ENCODE results near the gene PTPN1. TPM values are rescaled to one million over a fixed set of nuclear protein-coding genes. Genes with fewer than 3 reads are reported as not detected.
A peak's percentile ranks its signal among the peaks of the same experiment; 100 is the strongest.

Gene PTPN1
- polyA plus RNA-seq, 1 donor (not counting 4 experiments of a cell fraction or from before 2014, with no cell fraction given), result 61.6 TPM

DNA sequence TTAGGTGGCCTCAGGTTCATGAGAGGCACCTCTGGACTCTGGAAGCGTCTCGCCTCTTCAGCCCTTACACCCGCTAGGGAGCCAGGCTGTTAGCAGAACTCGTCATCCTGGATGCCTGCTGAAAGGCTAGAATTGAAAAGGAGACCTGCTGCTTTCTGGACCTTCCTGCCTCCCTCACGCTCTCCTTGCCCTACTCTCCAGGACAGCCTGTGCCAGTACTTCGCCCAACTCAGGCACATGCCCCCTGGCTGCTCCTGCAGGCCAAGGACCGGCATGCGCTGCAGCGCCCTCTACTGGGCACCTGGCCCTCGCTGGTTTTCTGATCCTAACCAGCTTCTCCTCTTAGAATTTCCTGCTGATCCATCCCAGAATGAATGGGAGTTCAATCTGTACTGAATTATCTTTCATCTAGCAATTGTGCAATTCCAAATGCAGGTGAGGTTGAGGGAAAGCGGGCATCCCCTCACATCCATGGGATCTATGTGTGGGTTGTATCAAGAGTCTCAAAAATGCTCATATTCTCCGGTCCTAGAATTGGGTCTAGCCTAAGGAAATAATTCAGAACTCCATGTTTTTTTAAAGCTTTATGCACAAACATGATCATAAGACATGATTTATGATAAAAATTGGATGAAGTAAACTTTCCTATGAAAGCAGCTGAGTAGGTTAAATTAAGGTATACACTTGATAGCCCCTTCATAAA, 78.0 kb downstream of the PTPN1 start:
- H3K4me2 ChIP-seq (ENCODE audit: control insufficient read depth, extremely low read depth, insufficient read depth, low read depth, low read length), result no peak overlapping the region
- peaks cover 7% of the 10 kb centered on the region for H4K20me1 ChIP-seq (ENCODE audit: control insufficient read depth, extremely low read depth, insufficient read depth, low read length)
- H3K9me3 ChIP-seq (ENCODE audit: control insufficient read depth, low read depth, low read length), result no peaks in the 10 kb centered on the region
- H3K36me3 ChIP-seq (ENCODE audit: control insufficient read depth in 2 of 2, extremely low read depth in 1 of 2, insufficient read depth in 2 of 2, low read length in 2 of 2), result peaks cover 22 to 29% of the 10 kb centered on the region in 2 experiments
- TF ChIP-seq, protein P1, sequence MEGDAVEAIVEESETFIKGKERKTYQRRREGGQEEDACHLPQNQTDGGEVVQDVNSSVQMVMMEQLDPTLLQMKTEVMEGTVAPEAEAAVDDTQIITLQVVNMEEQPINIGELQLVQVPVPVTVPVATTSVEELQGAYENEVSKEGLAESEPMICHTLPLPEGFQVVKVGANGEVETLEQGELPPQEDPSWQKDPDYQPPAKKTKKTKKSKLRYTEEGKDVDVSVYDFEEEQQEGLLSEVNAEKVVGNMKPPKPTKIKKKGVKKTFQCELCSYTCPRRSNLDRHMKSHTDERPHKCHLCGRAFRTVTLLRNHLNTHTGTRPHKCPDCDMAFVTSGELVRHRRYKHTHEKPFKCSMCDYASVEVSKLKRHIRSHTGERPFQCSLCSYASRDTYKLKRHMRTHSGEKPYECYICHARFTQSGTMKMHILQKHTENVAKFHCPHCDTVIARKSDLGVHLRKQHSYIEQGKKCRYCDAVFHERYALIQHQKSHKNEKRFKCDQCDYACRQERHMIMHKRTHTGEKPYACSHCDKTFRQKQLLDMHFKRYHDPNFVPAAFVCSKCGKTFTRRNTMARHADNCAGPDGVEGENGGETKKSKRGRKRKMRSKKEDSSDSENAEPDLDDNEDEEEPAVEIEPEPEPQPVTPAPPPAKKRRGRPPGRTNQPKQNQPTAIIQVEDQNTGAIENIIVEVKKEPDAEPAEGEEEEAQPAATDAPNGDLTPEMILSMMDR (optimal IDR thresholded peaks at IDR 0.05 in 1 of 3, IDR thresholded peaks at IDR 0.05 in 1 of 3, conservative IDR thresholded peaks at IDR 0.05 in 1 of 3; ENCODE audit: extremely low read depth in 1 of 3, insufficient read depth in 2 of 3, low read length in 3 of 3), result peak; percentile 97 to 100 (median 99)
- TF ChIP-seq EZH2 (IDR thresholded peaks at IDR 0.05; ENCODE audit: low read length), result no peak
- no peaks in the 10 kb centered on the region for H3K27me3 ChIP-seq (ENCODE audit: control insufficient read depth, extremely low read depth, insufficient read depth, low read length)
- DNase-seq (ENCODE audit: low read depth, low spot score) (peak; percentile 55), FAIRE-seq (peak; percentile 5)
- H3K27ac ChIP-seq (ENCODE audit: control insufficient read depth, insufficient read depth, low read length), result no peak overlapping the region
- peaks cover 4% of the 10 kb centered on the region for H3K9me1 ChIP-seq (ENCODE audit: control insufficient read depth, extremely low read depth, insufficient read depth, low read length)
- peaks cover 14% of the 10 kb centered on the region for H3K4me1 ChIP-seq (ENCODE audit: control insufficient read depth, extremely low read depth, insufficient read depth, low read length)
- no peak overlapping the region for H3K9ac ChIP-seq (ENCODE audit: control insufficient read depth, extremely low read depth, insufficient read depth, low read length)
- H3K79me2 ChIP-seq (ENCODE audit: control insufficient read depth, insufficient read depth, low read length), result no peaks in the 10 kb centered on the region
- no peak overlapping the region for H3K4me3 ChIP-seq (ENCODE audit: control insufficient read depth in 2 of 3, extremely low read depth in 1 of 3, insufficient read depth in 2 of 3, low read depth in 1 of 3, low read length in 3 of 3)
- dilution Hi-C loops (cut with MboI; ENCODE audit: extremely low pct_ligation_motif_present, low sequenced_read_pairs), result no loop called here
- H2AFZ ChIP-seq (ENCODE audit: control insufficient read depth, low read length), result no peak overlapping the region

GRCh38 chr20:50589548-50590347, 79.6 kb downstream of the PTPN1 start:
- FAIRE-seq (no peak), DNase-seq (ENCODE audit: low read depth, low spot score) (no peak)
- H3K27me3 ChIP-seq (ENCODE audit: control insufficient read depth, extremely low read depth, insufficient read depth, low read length), result no peaks in the 10 kb centered on the region
- peaks cover 14% of the 10 kb centered on the region for H3K4me1 ChIP-seq (ENCODE audit: control insufficient read depth, extremely low read depth, insufficient read depth, low read length)
- H3K27ac ChIP-seq (ENCODE audit: control insufficient read depth, insufficient read depth, low read length), result no peak overlapping the region
- H3K9me3 ChIP-seq (ENCODE audit: control insufficient read depth, low read depth, low read length), result no peaks in the 10 kb centered on the region
- no peak overlapping the region for H3K9ac ChIP-seq (ENCODE audit: control insufficient read depth, extremely low read depth, insufficient read depth, low read length)
- H2AFZ ChIP-seq (ENCODE audit: control insufficient read depth, low read length), result no peak overlapping the region
- TF ChIP-seq, protein P1 (optimal IDR thresholded peaks at IDR 0.05 in 1 of 3, IDR thresholded peaks at IDR 0.05 in 1 of 3, conservative IDR thresholded peaks at IDR 0.05 in 1 of 3; ENCODE audit: extremely low read depth in 1 of 3, insufficient read depth in 2 of 3, low read length in 3 of 3), result no peak
- TF ChIP-seq EZH2 (IDR thresholded peaks at IDR 0.05; ENCODE audit: low read length), result no peak
- no peaks in the 10 kb centered on the region for H3K79me2 ChIP-seq (ENCODE audit: control insufficient read depth, insufficient read depth, low read length)
- peaks cover 4% of the 10 kb centered on the region for H3K9me1 ChIP-seq (ENCODE audit: control insufficient read depth, extremely low read depth, insufficient read depth, low read length)
- H3K36me3 ChIP-seq (ENCODE audit: control insufficient read depth in 2 of 2, extremely low read depth in 1 of 2, insufficient read depth in 2 of 2, low read length in 2 of 2), result peaks cover 16 to 21% of the 10 kb centered on the region in 2 experiments
- dilution Hi-C loops (cut with MboI; ENCODE audit: extremely low pct_ligation_motif_present, low sequenced_read_pairs), result no loop called here
- peaks cover 7% of the 10 kb centered on the region for H4K20me1 ChIP-seq (ENCODE audit: control insufficient read depth, extremely low read depth, insufficient read depth, low read length)
- H3K4me2 ChIP-seq (ENCODE audit: control insufficient read depth, extremely low read depth, insufficient read depth, low read depth, low read length), result no peak overlapping the region
- H3K4me3 ChIP-seq (ENCODE audit: control insufficient read depth in 2 of 3, extremely low read depth in 1 of 3, insufficient read depth in 2 of 3, low read depth in 1 of 3, low read length in 3 of 3), result no peak overlapping the region

Data from keratinocyte (primary cell).